Esophagus squamous epithelium (tissue), 5 donors: ENCODE data around the gene NACA. TPM values are rescaled to one million over a fixed set of nuclear protein-coding genes. Genes with fewer than 3 reads are reported as not detected.

ENCODE experiments used
- DNase-seq: peaks from one replicate; lab custom pipeline; 2025; lab: John Stamatoyannopoulos, UW
- H3K27ac ChIP-seq, 4 donors: fragments of 200-600 bp; sonication (generic); one replicate each; pipeline ENCODE4 v1.5.1; 2016 to 2019; ENCODE audit warnings: mild to moderate bottlenecking in 1 of 4
- H3K27me3 ChIP-seq, 4 donors: fragments of 200-600 bp; sonication (generic); 1 replicate in 3 of 4; 2 replicates in 1 of 4; pipeline versions ENCODE4 v1.5.1 to v1.6.0; 2017 to 2021; ENCODE audit warnings: antibody characterized with exemption in 1 of 4
- H3K36me3 ChIP-seq, 3 donors: fragments of 200-600 bp; sonication (generic); one replicate each; pipeline ENCODE4 v1.5.1; 2016 to 2019
- H3K4me1 ChIP-seq, 3 donors: fragments of 200-600 bp; sonication (generic); one replicate each; pipeline ENCODE4 v1.5.1; 2017 to 2019
- H3K4me3 ChIP-seq, 4 donors: fragments of 200-600 bp; sonication (generic); 1 replicate in 3 of 4; 2 replicates in 1 of 4; pipeline ENCODE4 v1.5.1; 2016 to 2019; ENCODE audit warnings: mild to moderate bottlenecking in 2 of 4, moderate library complexity in 1 of 4
- H3K9me3 ChIP-seq, 3 donors: fragments of 200-600 bp; sonication (generic); one replicate each; pipeline ENCODE4 v1.5.1; 2016 to 2019
- CTCF ChIP-seq, 6 experiments: fragments of 450-650 bp in 4 of 6; fragments of 200-600 bp in 2 of 6; sonication (generic) in 2 of 6; IDR thresholded peaks; one replicate each; pipeline ENCODE4 v1.5.1; 2016 to 2019; ENCODE audit warnings: antibody characterized with exemption in 6 of 6, mild to moderate bottlenecking in 4 of 6, moderate library complexity in 4 of 6
- POLR2A ChIP-seq, 4 donors: fragments of 450-650 bp; IDR thresholded peaks; one replicate each; pipeline ENCODE4 v1.6.1; 2017; ENCODE audit warnings: antibody characterized with exemption in 4 of 4, mild to moderate bottlenecking in 4 of 4, moderate library complexity in 3 of 4
- WGBS, 2 donors: methylation state at CpG; one replicate each; pipeline ENCODE4 v1.1.5; 2018; 5-methylcytosine and 5-hydroxymethylcytosine counted together
- intact Hi-C: fragments of 100-400 bp; cut with DNase I; formaldehyde crosslinking; loops from one replicate; pipeline ENCODE4 v1.15.0; 2022
- small RNA-seq, 4 donors: library from RNA; depleted of rRNA; stranded (forward); fragments of <200 nt; gene quantifications; one replicate each; pipeline ENCODE3, GENCODE V24; 2016
- total RNA-seq, 4 donors: library from RNA; depleted of rRNA; stranded (reverse); fragments of >200 nt; gene quantifications; one replicate each; pipeline ENCODE4 v1.1.0, GENCODE V29; 2016
- donor health status: DM: yes; HTN: yes; CAD: no.

NACA gene
- total RNA-seq, 4 donors from 2014 or later, result 1,083 to 1,907 (median 1,546) TPM

GRCh38 chr12:56671608-56672007 is 53.5 kb downstream of the NACA start:
- WGBS, 2 donors, result 87 to 88% methylated on average over 2 of the region's 2 CpGs
- intact Hi-C loops, result no loop called here
- Histone ChIP-seq H3K4me3 (no peak overlapping the region), H3K4me1 (peaks cover 4 to 46% (median 5%) of the 10 kb centered on the region in 3 donors), H3K9me3 (no peaks in the 10 kb centered on the region), H3K27ac (no peak overlapping the region), H3K36me3 (peaks cover 15 to 77% (median 22%) of the 10 kb centered on the region in 3 donors), H3K27me3 (no peaks in the 10 kb centered on the region)
- TF ChIP-seq CTCF (IDR thresholded peaks at IDR 0.05) (no peak), POLR2A (IDR thresholded peaks at IDR 0.05) (no peak)
- DNase-seq, result no peak

GRCh38 chr12:56670836-56671235 is 54.3 kb downstream of the NACA start:
- Histone ChIP-seq H3K36me3 (peaks cover 16 to 78% (median 22%) of the 10 kb centered on the region in 3 donors), H3K4me1 (peaks cover 0 to 40% (median 2%) of the 10 kb centered on the region in 3 donors), H3K27ac (no peak overlapping the region), H3K27me3 (no peaks in the 10 kb centered on the region), H3K9me3 (no peaks in the 10 kb centered on the region), H3K4me3 (no peak overlapping the region)
- TF ChIP-seq CTCF (IDR thresholded peaks at IDR 0.05) (no peak), POLR2A (IDR thresholded peaks at IDR 0.05) (no peak)
- WGBS, 2 donors, result 76 to 87% methylated on average over 4 of the region's 4 CpGs
- intact Hi-C loops, result no loop called here
- DNase-seq, result no peak

GRCh38 chr12:56668197-56668457 is 57.0 kb downstream of the NACA start:
- DNase-seq, result no peak
- Histone ChIP-seq H3K27ac (no peak overlapping the region), H3K9me3 (no peaks in the 10 kb centered on the region), H3K4me3 (no peak overlapping the region), H3K4me1 (peaks cover 0 to 25% (median 0%) of the 10 kb centered on the region in 3 donors), H3K27me3 (no peaks in the 10 kb centered on the region), H3K36me3 (peaks cover 24 to 99% (median 27%) of the 10 kb centered on the region in 3 donors)
- intact Hi-C loops, result no loop called here
- no peak for TF ChIP-seq POLR2A (IDR thresholded peaks at IDR 0.05)
- TF ChIP-seq CTCF (IDR thresholded peaks at IDR 0.05), result no peak
- WGBS, 2 donors, result 79 to 93% methylated on average over 2 of the region's 2 CpGs

Small RNAs within 50 kb of the gene (small RNA-seq; reads per million reads assigned to genes)
- 0 reads per million in 4 donors for gene RN7SL809P

Other genes starting within 250 kb of the NACA start
- gene GLS2, start 237.1 kb downstream of the NACA start, total RNA-seq, result 10 to 100 TPM in 1 of 4 donors, 1 to 10 TPM in 3; 4.9 to 10.5 (median 7.8) TPM
- 10 to 100 TPM in 1 of 4 donors, 1 to 10 TPM in 3; 4.0 to 16.8 (median 6.8) TPM for gene RBMS2, start 203.5 kb downstream of the NACA start, total RNA-seq
- gene BAZ2A, start 95.0 kb downstream of the NACA start, total RNA-seq, result 10 to 100 TPM; 36.7 to 65.3 (median 59.8) TPM
- gene ATP5F1B, start 79.3 kb downstream of the NACA start, total RNA-seq, result 100 to 1,000 TPM; 337 to 726 (median 526) TPM
- gene PTGES3, start 37.0 kb downstream of the NACA start, total RNA-seq, result 100 to 1,000 TPM in 2 of 4 donors, 10 to 100 TPM in 2; 61.9 to 157 (median 100) TPM
- 10 to 100 TPM in 2 of 4 donors, 1 to 10 TPM in 2; 3.7 to 30.3 (median 10.6) TPM for gene PRIM1, start 27.0 kb upstream of the NACA start, total RNA-seq
- 10 to 100 TPM in 1 of 4 donors, 1 to 10 TPM in 1, under 1 TPM in 1, not detected in 1; 0.88 to 13.2 (median 5.6) TPM for gene HSD17B6, start 38.0 kb upstream of the NACA start, total RNA-seq
- gene SDR9C7, start 209.1 kb upstream of the NACA start, total RNA-seq, result 10 to 100 TPM in 3 of 4 donors, 1 to 10 TPM in 1; 2.9 to 42.1 (median 19.8) TPM
- 1 to 10 TPM in 3 of 4 donors, under 1 TPM in 1; 0.38 to 4.5 (median 2.1) TPM for gene RDH16, start 232.3 kb upstream of the NACA start, total RNA-seq